GM23248 (cell line): ENCODE data around the gene GUCA2B.

ENCODE experiments used
- EZH2 ChIP-seq: fragments of 200-600 bp; sonication (generic); IDR thresholded peaks from 2 replicates; pipeline ENCODE4 v1.6.1; 2018; ENCODE audit warnings: antibody characterized with exemption, mild to moderate bottlenecking; ENCODE audit not compliant: insufficient read depth, poor library complexity, severe bottlenecking
- EZH2phosphoT487 ChIP-seq: fragments of 200-600 bp; sonication (generic); IDR thresholded peaks from 2 replicates; pipeline ENCODE4 v1.6.1; 2018; ENCODE audit warnings: antibody characterized with exemption, moderate library complexity, mild to moderate bottlenecking, low read depth; ENCODE audit not compliant: insufficient read depth

DNA sequence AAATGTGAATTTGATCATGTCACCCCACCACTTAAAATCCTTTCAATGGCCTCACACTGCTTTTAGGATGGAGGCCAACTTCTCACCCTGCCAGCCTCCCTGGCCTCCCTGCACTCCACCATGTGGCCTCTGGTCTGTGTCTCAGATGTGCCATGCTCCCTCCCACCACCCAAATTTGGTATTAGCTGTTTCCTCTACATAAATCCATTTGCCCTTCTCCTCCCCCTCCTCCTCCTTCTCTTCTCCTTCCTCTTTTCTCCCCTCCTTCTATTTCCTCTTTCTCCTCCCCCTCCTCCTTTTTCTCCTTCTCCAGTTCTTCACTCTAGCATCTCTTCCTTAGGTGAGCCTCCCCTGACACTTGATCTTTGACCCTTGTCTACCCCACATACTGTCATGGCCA lies 16.7 kb upstream of the GUCA2B start:
- TF ChIP-seq EZH2 (no peak), EZH2phosphoT487 (no peak)
